H9 (cell line): ENCODE results near the gene SCAMP5. TPM values are rescaled to one million over a fixed set of nuclear protein-coding genes. Genes with fewer than 3 reads are reported as not detected.

ENCODE experiments used
- DNase-seq: peaks from one replicate; pipeline ENCODE4 v3.0.0-alpha.2; 2017
- H2AFZ ChIP-seq: one replicate; pipeline ENCODE4 v1.6.1; 2013; ENCODE audit warnings: mild to moderate bottlenecking, low read length, control low read depth, moderate library complexity
- H2AK5ac ChIP-seq: 2 replicates; pipeline ENCODE4 v1.6.1; 2013; ENCODE audit warnings: low read length, control low read depth, mixed read lengths; ENCODE audit not compliant: insufficient read length
- H2BK120ac ChIP-seq: one replicate; pipeline ENCODE4 v1.6.1; 2013; ENCODE audit warnings: low read depth, mild to moderate bottlenecking, low read length, control low read depth, inconsistent platforms; ENCODE audit not compliant: poor library complexity, severe bottlenecking
- H2BK12ac ChIP-seq: 2 replicates; pipeline ENCODE4 v1.6.1; 2013; ENCODE audit warnings: low read length, control low read depth, mixed read lengths, low read depth; ENCODE audit not compliant: insufficient read length
- H2BK15ac ChIP-seq: 2 replicates; pipeline ENCODE4 v1.6.1; 2013; ENCODE audit warnings: low read depth, low read length, control low read depth
- H2BK20ac ChIP-seq: one replicate; pipeline ENCODE4 v1.6.1; 2013; ENCODE audit warnings: low read depth, mild to moderate bottlenecking, low read length, control low read depth, inconsistent platforms; ENCODE audit not compliant: poor library complexity, severe bottlenecking
- H2BK5ac ChIP-seq: 2 replicates; pipeline ENCODE4 v1.6.1; 2013; ENCODE audit warnings: low read length, control low read depth, mixed read lengths; ENCODE audit not compliant: insufficient read length
- H3K14ac ChIP-seq: 2 replicates; pipeline ENCODE4 v1.6.1; 2013; ENCODE audit warnings: low read length, control low read depth; ENCODE audit not compliant: insufficient read depth
- H3K18ac ChIP-seq: 2 replicates; pipeline ENCODE4 v1.6.1; 2013; ENCODE audit warnings: low read depth, mild to moderate bottlenecking, mixed read lengths, low read length, control low read depth; ENCODE audit not compliant: insufficient read length
- H3K23ac ChIP-seq: 2 replicates; pipeline ENCODE4 v1.6.1; 2013; ENCODE audit warnings: low read length, control low read depth, mixed read lengths, low read depth; ENCODE audit not compliant: insufficient read length
- H3K23me2 ChIP-seq: 2 replicates; pipeline ENCODE4 v1.6.1; 2013; ENCODE audit warnings: low read depth, mild to moderate bottlenecking, mixed read lengths, low read length, control low read depth; ENCODE audit not compliant: insufficient read length, poor library complexity, severe bottlenecking
- H3K27ac ChIP-seq: 2 replicates; pipeline ENCODE4 v1.5.1; 2013; ENCODE audit warnings: low read length, control low read depth, mixed read lengths, low read depth; ENCODE audit not compliant: insufficient read length
- H3K27me3 ChIP-seq: 2 replicates; pipeline ENCODE4 v1.6.1; 2013; ENCODE audit warnings: low read length, control low read depth, inconsistent platforms; ENCODE audit not compliant: insufficient read depth
- H3K4ac ChIP-seq: 2 replicates; pipeline ENCODE4 v1.6.1; 2013; ENCODE audit warnings: low read depth, mild to moderate bottlenecking, control low read depth, inconsistent platforms, low read length, moderate library complexity
- H3K4me1 ChIP-seq: 2 replicates; pipeline ENCODE4 v1.6.1; 2013; ENCODE audit warnings: low read length, control low read depth, inconsistent platforms; ENCODE audit not compliant: insufficient read depth
- H3K4me2 ChIP-seq: 2 replicates; pipeline ENCODE4 v1.6.1; 2013; ENCODE audit warnings: low read length, control low read depth, mixed read lengths; ENCODE audit not compliant: insufficient read length, insufficient read depth
- H3K56ac ChIP-seq: 2 replicates; pipeline ENCODE4 v1.6.1; 2013; ENCODE audit warnings: low read depth, mild to moderate bottlenecking, mixed read lengths, low read length, control low read depth; ENCODE audit not compliant: insufficient read length
- H3K79me1 ChIP-seq: 2 replicates; pipeline ENCODE4 v1.6.1; 2013; ENCODE audit warnings: low read depth, mild to moderate bottlenecking, moderate library complexity, low read length, control low read depth, inconsistent platforms; ENCODE audit not compliant: insufficient read depth, poor library complexity, severe bottlenecking
- H3K79me2 ChIP-seq: 2 replicates; pipeline ENCODE4 v1.6.1; 2013; ENCODE audit warnings: low read length, control low read depth, inconsistent platforms; ENCODE audit not compliant: insufficient read depth
- H3K9ac ChIP-seq: 2 replicates; pipeline ENCODE4 v1.6.1; 2013; ENCODE audit warnings: low read length, control low read depth, mixed read lengths; ENCODE audit not compliant: insufficient read length; ENCODE audit errors: extremely low read depth
- H3K9me3 ChIP-seq: one replicate; pipeline ENCODE4 v1.6.1; 2013; ENCODE audit warnings: low read depth, low read length, inconsistent platforms; ENCODE audit not compliant: control insufficient read depth
- H3T11ph ChIP-seq: one replicate; pipeline ENCODE4 v1.6.1; 2013; ENCODE audit warnings: mild to moderate bottlenecking, low read length, control low read depth, inconsistent platforms
- H4K20me1 ChIP-seq: one replicate; pipeline ENCODE4 v1.6.1; 2013; ENCODE audit not compliant: control insufficient read depth, insufficient read length, insufficient read depth
- H4K5ac ChIP-seq: 2 replicates; pipeline ENCODE4 v1.6.1; 2013; ENCODE audit warnings: low read depth, mild to moderate bottlenecking, mixed read lengths, low read length, control low read depth; ENCODE audit not compliant: insufficient read length
- H4K8ac ChIP-seq: replicated peaks from 2 replicates; pipeline ENCODE4 v1.6.1; 2013; ENCODE audit warnings: low read length, control low read depth, mixed read lengths, low read depth; ENCODE audit not compliant: insufficient read length
- H4K91ac ChIP-seq: 2 replicates; pipeline ENCODE4 v1.6.1; 2013; ENCODE audit warnings: low read depth, mild to moderate bottlenecking, moderate library complexity, mixed read lengths, low read length, control low read depth; ENCODE audit not compliant: insufficient read length
- H3K27ac Mint-ChIP-seq, 3 experiments: 2 replicates in 2 of 3; 3 replicates in 1 of 3; pipeline ENCODE4 v1.8.0; 2020 to 2021; ENCODE audit warnings: mixed read lengths in 3 of 3, mild to moderate bottlenecking in 1 of 3, moderate library complexity in 1 of 3
- H3K27me3 Mint-ChIP-seq: 2 replicates; pipeline ENCODE4 v1.8.0; 2021; ENCODE audit warnings: low read depth, mild to moderate bottlenecking, moderate library complexity, mixed read lengths
- H3K36me3 Mint-ChIP-seq, 3 experiments: 2 replicates in 2 of 3; 3 replicates in 1 of 3; pipeline ENCODE4 v1.8.0; 2020 to 2021; ENCODE audit warnings: low read depth in 3 of 3, mixed read lengths in 3 of 3; ENCODE audit not compliant: insufficient read depth in 1 of 3
- H3K4me1 Mint-ChIP-seq, 2 experiments: 2 replicates each; pipeline ENCODE4 v1.8.0; 2020; ENCODE audit warnings: mixed read lengths in 2 of 2
- H3K4me3 Mint-ChIP-seq, 2 experiments: 2 replicates in 1 of 2; 3 replicates in 1 of 2; pipeline ENCODE4 v1.8.0; 2020 to 2021; ENCODE audit warnings: mild to moderate bottlenecking in 2 of 2, mixed read lengths in 2 of 2, moderate library complexity in 1 of 2
- H3K9me3 Mint-ChIP-seq, 2 experiments: 2 replicates in 1 of 2; 3 replicates in 1 of 2; pipeline ENCODE4 v1.8.0; 2020; ENCODE audit warnings: mild to moderate bottlenecking in 2 of 2, mixed read lengths in 2 of 2, moderate library complexity in 1 of 2
- CTCF ChIP-seq: fragments of 200-600 bp; sonication (generic); conservative IDR thresholded peaks from 3 replicates; pipeline ENCODE4 v1.8.0; 2021; ENCODE audit warnings: antibody characterized with exemption, mild to moderate bottlenecking
- total RNA-seq: library from RNA; stranded (reverse); gene quantifications from 2 replicates; pipeline ENCODE4 v1.2.1, GENCODE V29; 2021

SCAMP5 gene
- total RNA-seq, 1 experiment from 2014 or later: 47.8 TPM

- Histone ChIP-seq H3K4ac (no peak overlapping the region), H3K18ac (no peak overlapping the region), H3K23me2 (no peaks in the 10 kb centered on the region), H3K4me2 (no peak overlapping the region), H2BK15ac (no peak overlapping the region), H2BK120ac (no peak overlapping the region), H3T11ph (no peak overlapping the region), H2AK5ac (no peak overlapping the region), H2BK12ac (no peak overlapping the region), H3K9me3 (no peaks in the 10 kb centered on the region), H2AFZ (no peak overlapping the region), H3K27me3 (no peaks in the 10 kb centered on the region), H3K14ac (no peak overlapping the region), H3K23ac (no peak overlapping the region), H2BK5ac (no peak overlapping the region), H4K20me1 (no peaks in the 10 kb centered on the region), H3K56ac (no peak overlapping the region), H3K4me1 (no peaks in the 10 kb centered on the region), H4K8ac (no peak overlapping the region), H3K27ac (no peak overlapping the region), H3K79me2 (no peaks in the 10 kb centered on the region), H3K79me1 (no peaks in the 10 kb centered on the region), H4K91ac (no peak overlapping the region), H3K9ac (no peak overlapping the region), H2BK20ac (no peak overlapping the region), H4K5ac (no peak overlapping the region)
- Mint-ChIP-seq H3K36me3 (no peaks in the 10 kb centered on the region), H3K27ac (no peak overlapping the region), H3K27me3 (peaks cover 43% of the 10 kb centered on the region), H3K4me3 (no peak overlapping the region), H3K4me1 (peaks cover 2 to 6% of the 10 kb centered on the region in 2 experiments; a peak in 2 of 4 replicates), H3K9me3 (peaks cover 0 to 3% of the 10 kb centered on the region in 2 experiments; a peak in 1 of 5 replicates)
- TF ChIP-seq CTCF: no peak
- DNase-seq: no peak
Measured at GRCh38 chr15:74989527-74989926, 5.8 kb upstream of the SCAMP5 start.
